Activated CD4-positive, alpha-beta T cell treated with anti-CD3 and anti-CD28 coated beads for 24 hours (primary cell): ENCODE data around the gene STARD13.

Source experiments
- DNase-seq, 2 donors: peaks; one replicate each; pipeline ENCODE4 v3.0.0-alpha.2; 2020; ENCODE audit warnings: low read depth in 2 of 2

Gene STARD13

DNA sequence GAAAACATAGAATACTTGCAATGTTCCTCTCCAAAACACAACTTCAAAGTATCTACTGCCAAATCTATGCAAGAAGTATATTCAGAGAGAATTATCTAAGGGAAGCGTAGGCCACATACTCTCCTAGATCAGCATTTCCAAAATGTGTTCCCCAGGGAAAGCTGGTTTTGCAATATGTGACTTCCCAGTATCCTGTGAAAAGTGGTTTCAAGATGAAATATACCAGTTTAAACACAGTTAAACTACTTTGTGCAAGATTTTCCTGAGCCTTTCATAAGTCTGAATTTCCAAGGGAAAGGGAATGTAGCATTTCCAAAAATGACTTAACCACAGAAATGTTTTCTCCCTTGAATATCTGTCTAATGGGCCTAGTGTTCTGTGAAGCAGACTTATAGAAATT is 7.6 kb downstream of the STARD13 start:
- DNase-seq: no peak

DNA sequence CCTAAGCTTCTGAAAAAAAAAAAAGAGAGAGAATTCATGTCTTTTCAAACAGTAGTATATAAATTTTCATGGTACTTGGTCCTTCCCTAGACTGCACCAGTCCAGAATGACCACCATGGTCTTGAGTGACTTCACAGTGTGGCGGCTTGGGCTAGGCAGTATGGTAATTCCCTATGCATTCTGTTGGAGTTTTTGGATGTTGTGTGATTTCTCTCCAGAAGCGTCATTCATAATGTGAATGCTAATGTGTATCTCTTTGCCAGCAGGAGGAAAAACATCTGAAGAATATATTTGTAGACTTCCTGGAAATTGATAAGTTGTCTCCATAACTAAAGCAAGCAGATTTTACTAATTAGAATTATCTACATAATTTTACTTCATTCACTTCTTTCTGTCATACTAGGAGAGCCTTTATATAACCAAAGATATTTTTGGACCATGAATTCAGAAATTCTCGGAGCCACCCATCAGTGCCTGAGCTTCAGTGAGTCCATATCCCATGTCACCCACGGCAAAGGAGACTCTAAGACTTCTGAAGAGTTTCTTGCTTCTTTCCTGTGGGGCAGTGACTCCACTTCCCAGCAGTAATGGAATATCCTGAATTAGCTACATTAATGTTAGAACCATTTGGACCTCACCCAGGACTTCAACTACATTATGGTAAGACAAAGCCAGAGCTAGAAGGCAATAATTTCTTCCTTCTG is 8.4 kb downstream of the STARD13 start:
- no peak for DNase-seq

DNA sequence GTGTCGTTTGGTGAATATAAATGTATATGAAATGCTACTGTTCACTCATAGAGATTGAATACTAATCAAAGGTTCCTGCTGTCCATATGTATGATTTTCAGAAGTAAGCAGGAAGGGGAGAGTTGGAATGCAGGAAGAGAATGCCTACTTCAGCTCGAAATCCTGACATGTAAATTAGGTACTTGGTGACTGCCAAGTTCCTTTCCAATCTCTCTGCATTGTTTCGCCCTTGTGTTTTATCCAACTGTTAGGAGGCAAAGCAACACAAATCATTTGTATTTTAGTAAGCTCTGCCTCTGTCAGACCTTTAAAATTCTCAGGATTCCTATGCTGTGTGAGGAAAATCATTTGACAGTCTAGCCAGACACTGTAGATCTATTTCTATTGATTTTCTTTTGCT is 9.0 kb downstream of the STARD13 start:
- no peak for DNase-seq

- no peak for DNase-seq
These were observed 9.6 kb downstream of the STARD13 start for GRCh38 chr13:33275916-33276315.

DNA sequence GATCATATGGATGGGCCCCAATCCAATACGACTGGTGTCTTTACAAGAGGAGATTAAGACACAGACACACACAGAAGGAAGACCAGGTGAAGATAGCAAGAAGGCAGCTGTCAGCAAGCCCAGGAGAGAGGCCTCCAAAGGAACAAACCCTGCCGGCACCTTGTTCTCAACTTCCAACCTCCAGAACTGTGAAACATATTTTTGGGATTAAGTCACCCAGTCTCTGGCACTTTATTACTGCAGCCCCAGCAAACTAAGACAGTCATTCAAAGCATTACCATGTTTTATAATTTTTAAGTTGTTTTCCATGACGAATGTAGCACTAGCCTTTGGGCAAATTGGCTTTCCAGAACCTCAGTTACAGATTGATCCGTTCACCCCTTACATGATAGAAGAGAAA is 11.3 kb downstream of the STARD13 start:
- no peak for DNase-seq

- no peak for DNase-seq
These were observed 12.9 kb downstream of the STARD13 start for GRCh38 chr13:33272531-33273124.

DNA sequence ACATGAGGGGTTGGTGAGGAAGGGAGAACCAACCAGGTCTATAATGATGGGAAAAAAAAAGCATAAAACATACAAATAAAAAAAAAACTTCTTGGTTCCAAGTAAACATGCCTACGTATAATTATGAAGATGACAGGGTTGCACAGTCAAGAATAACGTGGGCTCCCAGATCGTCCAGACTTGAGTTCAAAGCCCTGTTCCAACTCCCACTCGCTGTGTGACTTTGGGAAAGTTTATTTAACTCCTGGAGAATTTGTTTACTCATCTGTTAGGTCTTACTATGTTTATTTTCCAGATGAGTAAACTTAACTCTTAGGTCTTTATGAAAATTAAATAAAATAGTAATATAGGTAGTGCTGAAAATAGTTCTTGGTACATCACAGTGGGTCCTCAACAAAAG is 13.8 kb downstream of the STARD13 start:
- DNase-seq: no peak

GRCh38 chr13:33270895-33271538 is 14.5 kb downstream of the STARD13 start:
- no peak for DNase-seq

DNA sequence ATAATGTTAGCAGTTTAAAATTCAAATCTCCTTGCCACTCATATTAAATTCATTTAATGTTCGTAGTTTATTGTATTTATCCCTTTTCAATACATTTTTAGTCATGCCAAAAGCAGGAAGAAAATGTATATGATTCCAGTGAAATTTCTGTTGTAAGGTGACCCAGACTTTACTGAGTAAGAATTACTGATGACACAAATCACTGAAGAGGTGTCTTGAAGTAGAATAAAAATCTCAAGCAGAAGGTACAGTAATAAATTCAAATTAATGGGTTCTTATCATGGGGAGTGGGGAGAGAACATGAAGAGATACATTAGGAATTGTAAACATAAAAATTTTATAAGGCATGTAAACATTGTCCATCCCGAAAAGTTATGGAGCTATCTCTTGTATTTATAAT is 19.9 kb downstream of the STARD13 start:
- no peak for DNase-seq

DNA sequence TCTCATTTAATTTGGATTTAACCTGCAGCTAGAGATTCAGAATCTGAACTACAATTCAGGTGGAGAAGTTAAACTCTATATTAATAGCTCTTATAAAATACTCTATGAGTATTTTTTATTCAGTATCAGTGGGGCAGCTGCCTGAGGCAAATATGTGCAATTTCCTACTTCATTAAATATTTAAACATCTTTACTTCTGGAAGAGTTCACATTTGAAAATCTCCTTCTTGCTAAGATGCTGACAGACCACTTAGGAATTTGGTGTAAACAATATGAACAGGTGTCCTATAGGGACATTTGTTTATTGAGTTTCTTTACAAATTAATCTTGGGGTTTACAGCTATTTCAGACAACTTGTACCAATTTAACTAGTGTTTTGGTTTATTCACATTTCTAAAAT is 20.4 kb downstream of the STARD13 start:
- DNase-seq: no peak

- no peak for DNase-seq
These were observed 21.0 kb downstream of the STARD13 start for GRCh38 chr13:33264620-33264978.

DNA sequence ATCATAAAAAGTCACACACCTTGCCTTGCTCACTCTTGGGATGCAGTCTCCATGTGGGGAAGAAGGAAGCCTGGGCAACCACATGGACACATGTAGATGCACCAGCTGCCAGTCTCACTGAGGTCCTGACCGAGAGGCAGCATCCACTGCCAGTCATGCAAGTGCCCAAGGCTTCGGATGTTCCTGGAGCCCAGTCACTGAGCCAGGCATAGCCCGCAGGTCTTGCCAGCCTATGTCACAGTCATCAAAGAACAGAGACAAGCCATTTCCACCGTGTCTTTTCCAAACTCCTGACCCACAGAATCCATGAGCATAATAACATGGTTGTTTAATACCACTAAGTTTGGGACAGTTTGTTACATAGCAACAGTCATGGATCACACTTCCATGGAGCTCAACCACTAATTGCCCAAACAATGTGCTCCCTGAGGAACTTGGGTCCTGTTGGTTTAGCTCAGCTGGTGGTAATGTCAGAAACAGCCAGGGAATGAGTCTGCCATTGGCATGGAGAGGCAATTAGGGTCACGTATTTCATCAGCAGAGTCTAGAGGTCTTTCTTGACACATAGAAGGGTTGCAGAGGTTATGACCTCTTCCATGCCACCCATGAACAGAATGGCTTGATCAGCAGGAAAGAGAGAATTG is 21.5 kb downstream of the STARD13 start:
- DNase-seq: no peak

GRCh38 chr13:33263484-33263883 is 22.1 kb downstream of the STARD13 start:
- no peak for DNase-seq

DNA sequence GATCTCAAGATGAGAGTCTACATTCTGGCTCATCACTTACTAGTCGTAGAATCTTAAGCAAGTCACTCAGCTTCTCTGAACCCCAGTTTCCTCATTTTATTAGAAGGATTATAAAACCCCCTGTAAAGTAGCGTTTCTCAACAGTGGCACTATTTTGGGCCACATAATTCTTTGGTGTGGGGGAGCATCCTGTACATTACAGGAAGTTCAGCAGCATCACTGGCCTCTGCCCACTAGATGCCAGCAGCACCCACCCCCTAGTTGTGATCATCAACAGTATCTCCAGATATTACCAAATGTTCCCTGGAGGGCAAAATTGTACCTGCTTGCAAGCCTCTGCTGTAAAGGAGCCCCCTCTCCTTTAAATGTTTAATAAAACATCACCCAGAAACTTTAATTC is 22.6 kb downstream of the STARD13 start:
- DNase-seq: no peak

- no peak for DNase-seq
These were observed 23.0 kb downstream of the STARD13 start for GRCh38 chr13:33262594-33262993.

DNA sequence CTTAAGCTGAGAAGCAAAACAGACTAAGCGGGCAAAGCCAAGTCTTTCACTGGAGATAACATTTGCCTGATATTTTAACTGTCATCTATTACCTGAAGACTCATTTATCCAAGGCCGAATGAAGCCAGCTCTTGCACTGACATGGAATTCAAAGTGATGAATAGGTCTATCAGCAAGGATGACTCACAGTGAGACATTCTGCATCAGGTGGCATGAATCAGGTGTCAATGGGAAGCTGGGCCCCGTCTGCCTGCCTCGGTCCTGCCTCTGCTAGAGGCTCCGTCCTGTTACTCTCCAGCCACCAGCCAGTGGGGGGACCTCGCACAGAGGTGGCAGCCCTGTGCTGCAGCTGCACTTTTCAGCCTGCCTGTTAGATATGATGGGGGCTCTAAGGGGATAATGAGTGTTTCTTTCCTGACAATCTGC is 23.5 kb downstream of the STARD13 start:
- DNase-seq: no peak

- DNase-seq: no peak
These were observed 24.0 kb downstream of the STARD13 start for GRCh38 chr13:33261387-33262061.

- no peak for DNase-seq
These were observed 25.1 kb downstream of the STARD13 start for GRCh38 chr13:33260168-33261098.

DNA sequence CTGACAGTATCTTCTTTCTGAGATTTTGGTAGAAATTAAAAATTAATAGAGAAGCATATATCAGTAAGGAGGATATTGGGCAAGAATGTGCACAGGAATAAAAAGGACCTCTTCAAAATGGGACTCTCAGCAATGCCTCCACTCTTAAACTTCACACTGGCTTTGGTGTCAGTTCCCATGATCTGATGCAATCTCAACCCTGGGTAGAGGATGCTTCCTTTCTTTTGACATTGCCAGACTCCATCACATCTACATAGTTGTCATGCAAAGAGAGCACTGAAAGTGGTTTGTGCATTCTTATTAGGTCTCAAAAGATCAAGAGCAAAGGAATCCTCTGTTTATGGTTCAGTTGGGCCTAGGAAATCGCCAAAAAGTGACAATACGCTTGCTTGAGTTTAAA is 26.3 kb downstream of the STARD13 start:
- no peak for DNase-seq

DNA sequence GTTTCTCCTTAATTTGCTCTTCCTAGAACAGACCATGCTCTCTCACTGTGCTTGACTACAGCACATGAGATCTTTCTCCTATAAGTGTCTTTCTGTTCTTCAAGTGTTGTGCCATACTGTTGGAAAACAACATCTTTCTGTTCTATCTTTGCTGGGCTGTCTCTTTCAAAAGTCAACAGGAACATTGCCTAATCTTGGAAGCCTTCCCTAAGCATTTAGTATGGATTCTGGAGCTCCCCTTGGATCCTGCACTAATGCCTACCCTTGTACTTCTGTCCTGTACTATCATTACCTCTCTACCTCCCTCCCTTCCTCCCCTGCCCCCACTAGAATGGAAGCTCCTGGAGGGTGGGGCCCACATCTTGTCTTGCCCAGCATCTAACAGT is 26.8 kb downstream of the STARD13 start:
- DNase-seq: no peak
